H1 (cell line): ENCODE measurements around the gene METTL2A. TPM values are rescaled to one million over a fixed set of nuclear protein-coding genes. Genes with fewer than 3 reads are reported as not detected.
"Not testable (repeated sequence)": the region's sequence is repeated elsewhere in the genome, so short reads cannot be mapped to it uniquely, and the experiment has no call there.

Source experiments
- CTCF ChIA-PET: fragments of 300-600 bp; sonication (Branson Sonifier 250); formaldehyde crosslinking; loops from one replicate; lab custom pipeline; 2021; ENCODE audit not compliant: partially characterized antibody; lab: Charles Lee
- POLR2A ChIA-PET: fragments of 300-600 bp; sonication (Branson Sonifier 250); formaldehyde crosslinking; loops from one replicate; lab custom pipeline; 2021; ENCODE audit warnings: inconsistent platforms; ENCODE audit not compliant: partially characterized antibody; lab: Charles Lee
- DNase-seq, 2 experiments: peaks; one replicate each; pipeline versions ENCODE4 v3.0.0 to v3.0.0-alpha.2; 2010 to 2022; ENCODE audit warnings: low spot score in 2 of 2, low read depth in 1 of 2, mixed read lengths in 1 of 2
- FAIRE-seq: peaks from 2 replicates; lab custom pipeline; 2011; peaks lifted over from hg19 to GRCh38; lab: Jason Lieb, UNC
- H2AFZ ChIP-seq: 2 replicates; pipeline ENCODE4 v1.8.1; 2012; ENCODE audit warnings: low read length, inconsistent platforms
- H2AK5ac ChIP-seq: 2 replicates; pipeline ENCODE4 v1.6.1; 2013; ENCODE audit warnings: low read depth, low read length
- H2BK120ac ChIP-seq: replicated peaks from 2 replicates; pipeline ENCODE3; 2013; ENCODE audit warnings: low read depth, low read length, inconsistent platforms
- H2BK12ac ChIP-seq: 2 replicates; pipeline ENCODE4 v1.6.1; 2013; ENCODE audit warnings: low read depth, low read length
- H2BK15ac ChIP-seq: 2 replicates; pipeline ENCODE4 v1.6.1; 2013; ENCODE audit warnings: low read length
- H2BK20ac ChIP-seq: 2 replicates; pipeline ENCODE4 v1.6.1; 2013; ENCODE audit warnings: low read length
- H2BK5ac ChIP-seq: 2 replicates; pipeline ENCODE4 v1.6.1; 2013; ENCODE audit warnings: low read depth, low read length
- H3K14ac ChIP-seq: 2 replicates; pipeline ENCODE4 v1.6.1; 2013; ENCODE audit warnings: inconsistent platforms; ENCODE audit not compliant: insufficient read length
- H3K18ac ChIP-seq: 2 replicates; pipeline ENCODE4 v1.6.1; 2013; ENCODE audit warnings: low read length; ENCODE audit errors: extremely low read depth
- H3K23ac ChIP-seq: 2 replicates; pipeline ENCODE4 v1.6.1; 2013; ENCODE audit warnings: inconsistent platforms; ENCODE audit not compliant: insufficient read length
- H3K23me2 ChIP-seq: 2 replicates; pipeline ENCODE4 v1.6.1; 2013; ENCODE audit warnings: low read depth, low read length
- H3K27ac ChIP-seq: 2 replicates; pipeline ENCODE4 v1.6.1; 2011; ENCODE audit warnings: low read depth, low read length, inconsistent platforms
- H3K27me3 ChIP-seq, 4 experiments: replicated peaks in 1 of 4; 1 replicate in 1 of 4; 2 replicates in 3 of 4; pipeline versions ENCODE4 v1.6.1 to v1.8.1; 2011 to 2013; ENCODE audit warnings: low read length in 3 of 4, mild to moderate bottlenecking in 3 of 4, inconsistent platforms in 2 of 4, mixed read lengths in 2 of 4, moderate library complexity in 1 of 4; ENCODE audit not compliant: control insufficient read depth in 3 of 4, insufficient read depth in 3 of 4; ENCODE audit errors: extremely low read depth in 1 of 4
- H3K36me3 ChIP-seq, 4 experiments: 2 replicates each; pipeline versions ENCODE4 v1.6.1 to v1.8.1; 2011 to 2013; ENCODE audit warnings: mild to moderate bottlenecking in 4 of 4, low read length in 3 of 4, moderate library complexity in 2 of 4, control low read depth in 1 of 4, inconsistent platforms in 1 of 4; ENCODE audit not compliant: insufficient read depth in 4 of 4, control insufficient read depth in 2 of 4
- H3K4ac ChIP-seq: replicated peaks from 2 replicates; pipeline ENCODE3; 2013; ENCODE audit warnings: low read length, low read depth, mixed read lengths, inconsistent platforms; ENCODE audit not compliant: insufficient read length
- H3K4me1 ChIP-seq, 4 experiments: replicated peaks in 1 of 4; 1 replicate in 1 of 4; 2 replicates in 3 of 4; pipeline versions ENCODE4 v1.6.1 to v1.8.1; 2011 to 2013; ENCODE audit warnings: low read length in 3 of 4, inconsistent platforms in 2 of 4, mixed read lengths in 1 of 4; ENCODE audit not compliant: insufficient read depth in 4 of 4, control insufficient read depth in 3 of 4
- H3K4me2 ChIP-seq, 2 experiments: 2 replicates each; pipeline versions ENCODE4 v1.6.1 to v1.8.1; 2011 to 2013; ENCODE audit warnings: low read depth in 2 of 2, low read length in 2 of 2, control low read depth in 1 of 2, inconsistent platforms in 1 of 2, mild to moderate bottlenecking in 1 of 2; ENCODE audit not compliant: insufficient read depth in 1 of 2
- H3K4me3 ChIP-seq, 4 experiments: fragments of 200-600, 300-600 bp in 1 of 4; sonication (generic), shearing (Covaris generic), sonication (Bioruptor Twin) in 1 of 4; 2 replicates each; pipeline versions ENCODE4 v1.5.1 to v1.8.1; 2011 to 2016; ENCODE audit warnings: low read length in 4 of 4, low read depth in 3 of 4, control low read depth in 2 of 4, inconsistent platforms in 2 of 4, mild to moderate bottlenecking in 2 of 4, mixed read lengths in 1 of 4, moderate library complexity in 1 of 4; ENCODE audit not compliant: insufficient read depth in 2 of 4; ENCODE audit errors: extremely low read depth in 1 of 4
- H3K56ac ChIP-seq: replicated peaks from 2 replicates; pipeline ENCODE3; 2013; ENCODE audit warnings: low read depth, mild to moderate bottlenecking, mixed read lengths, low read length, inconsistent platforms; ENCODE audit not compliant: insufficient read length
- H3K79me1 ChIP-seq: 2 replicates; pipeline ENCODE4 v1.6.1; 2013; ENCODE audit warnings: low read depth, low read length, control low read depth
- H3K79me2 ChIP-seq, 2 experiments: 2 replicates each; pipeline versions ENCODE4 v1.6.1 to v1.8.1; 2012 to 2013; ENCODE audit warnings: low read length in 2 of 2, mild to moderate bottlenecking in 2 of 2, inconsistent platforms in 1 of 2; ENCODE audit not compliant: insufficient read depth in 2 of 2, control insufficient read depth in 1 of 2
- H3K9ac ChIP-seq, 4 experiments: replicated peaks in 1 of 4; 1 replicate in 1 of 4; 2 replicates in 3 of 4; pipeline versions ENCODE4 v1.6.1 to v1.8.1; 2011 to 2013; ENCODE audit warnings: low read depth in 3 of 4, low read length in 3 of 4, control low read depth in 2 of 4, mild to moderate bottlenecking in 2 of 4, moderate library complexity in 2 of 4, inconsistent platforms in 1 of 4; ENCODE audit errors: extremely low read depth in 1 of 4
- H3K9me3 ChIP-seq, 2 experiments: 2 replicates each; pipeline versions ENCODE4 v1.6.1 to v1.8.1; 2012 to 2013; ENCODE audit warnings: mild to moderate bottlenecking in 2 of 2, moderate library complexity in 2 of 2, control low read depth in 1 of 2, inconsistent platforms in 1 of 2, low read depth in 1 of 2, low read length in 1 of 2, mixed read lengths in 1 of 2; ENCODE audit not compliant: insufficient read depth in 2 of 2
- H4K20me1 ChIP-seq, 2 experiments: replicated peaks in 1 of 2; 2 replicates each; pipeline versions ENCODE3 to v1.8.1; 2011 to 2013; ENCODE audit warnings: inconsistent platforms in 2 of 2, low read length in 2 of 2, mild to moderate bottlenecking in 1 of 2; ENCODE audit not compliant: insufficient read depth in 2 of 2, control insufficient read depth in 1 of 2
- H4K5ac ChIP-seq: 2 replicates; pipeline ENCODE4 v1.6.1; 2013; ENCODE audit warnings: low read length, low read depth, mixed read lengths, inconsistent platforms; ENCODE audit not compliant: insufficient read length
- H4K8ac ChIP-seq: 2 replicates; pipeline ENCODE4 v1.8.0; 2013; ENCODE audit warnings: mild to moderate bottlenecking, moderate library complexity, low read length, inconsistent platforms; ENCODE audit not compliant: insufficient read depth; ENCODE audit errors: extremely low read depth
- H4K91ac ChIP-seq: replicated peaks from 2 replicates; pipeline ENCODE3; 2013; ENCODE audit warnings: low read length, mixed read lengths, inconsistent platforms; ENCODE audit not compliant: insufficient read length
- WGBS, 2 experiments: shearing (Covaris generic) in 1 of 2; methylation state at CpG; one replicate each; pipeline versions ENCODE4 v1.1.6 to v1.1.7; 2013 to 2015; ENCODE audit warnings: low lambda C conversion rate in 2 of 2, mixed read lengths in 2 of 2, inconsistent platforms in 1 of 2, low coverage in 1 of 2, missing lambda C conversion rate in 1 of 2; ENCODE audit not compliant: insufficient replicate concordance in 2 of 2, insufficient coverage in 1 of 2, insufficient read length in 1 of 2; ENCODE audit errors: extremely low coverage in 1 of 2, missing lambda C conversion rate in 1 of 2; 5-methylcytosine and 5-hydroxymethylcytosine counted together
- polyA plus RNA-seq, 7 experiments: library from polyadenylated mRNA; depleted of rRNA in 3 of 7; stranded (reverse) in 5 of 7; unstranded in 2 of 7; fragments of >200 nt in 5 of 7; fragments of 200-250 nt in 2 of 7; gene quantifications; 1 replicate in 5 of 7; 2 replicates in 1 of 7; 4 replicates in 1 of 7; pipeline versions ENCODE4 v1.2.1 to v1.2.3, GENCODE V29; 2011 to 2013; ENCODE audit warnings: missing spikeins in 2 of 7, mixed read lengths in 2 of 7
- total RNA-seq: library from RNA; stranded (reverse); fragmentation: NEBNext Ultra II Directional; extraction: Animal tissue kit (Norgen Biotek cat#: 25700); gene quantifications from 2 replicates; pipeline ENCODE4 v1.2.1, GENCODE V29; 2021

Gene METTL2A
- total and polyA plus RNA-seq, 2 of the 8 experiments (the other 6 are each of a cell fraction or from before 2014, with no cell fraction given), result 16.2 to 40.5 TPM

DNA sequence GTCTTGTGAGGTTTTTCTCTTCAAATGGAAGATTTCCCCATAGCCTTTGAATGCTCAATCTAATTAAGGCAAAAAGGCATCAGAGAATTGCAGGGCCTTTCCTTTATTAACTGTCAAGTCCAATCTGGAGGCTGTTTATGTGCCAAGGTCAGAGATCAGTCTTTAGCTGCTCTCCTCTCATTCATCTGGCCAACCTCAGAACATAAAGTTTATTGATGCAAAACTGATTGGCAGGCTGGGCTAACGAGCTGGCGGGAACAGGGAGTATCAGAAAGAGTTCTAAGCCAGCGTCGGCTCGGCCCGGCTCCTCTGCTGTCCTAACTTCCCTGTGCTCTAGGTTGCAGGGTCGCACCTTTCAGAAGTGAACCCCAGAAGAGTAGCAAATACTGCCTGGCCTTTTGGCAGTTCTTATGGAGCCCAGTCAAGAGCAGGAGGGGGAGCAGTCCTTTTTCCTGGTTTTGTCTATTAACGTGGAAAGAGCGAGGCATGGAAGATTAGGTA, 47.7 kb downstream of the METTL2A start:
- H2BK12ac ChIP-seq, H2AFZ ChIP-seq, H3K27me3 ChIP-seq, H3K36me3 ChIP-seq, H3K23ac ChIP-seq, H4K91ac ChIP-seq, DNase-seq, H3K79me1 ChIP-seq, CTCF ChIA-PET, H3K4me3 ChIP-seq, H3K4me1 ChIP-seq, H3K27ac ChIP-seq, H3K23me2 ChIP-seq, H2BK15ac ChIP-seq, H3K9me3 ChIP-seq, H3K56ac ChIP-seq, H3K18ac ChIP-seq, H3K4me2 ChIP-seq, POLR2A ChIA-PET, H4K5ac ChIP-seq, H2BK120ac ChIP-seq, H2AK5ac ChIP-seq, H2BK20ac ChIP-seq, H2BK5ac ChIP-seq, FAIRE-seq, H3K79me2 ChIP-seq, H4K20me1 ChIP-seq, H3K4ac ChIP-seq, H3K14ac ChIP-seq, H4K8ac ChIP-seq, H3K9ac ChIP-seq: not testable (repeated sequence)
- 95% methylated on average over 9 of the region's 9 CpGs; no CpG with 5 or more reads in 1 of the 2 experiments for WGBS, 2 experiments
